ENCODE data around the gene HAGHL. TPM values are rescaled to one million over a fixed set of nuclear protein-coding genes. Genes with fewer than 3 reads are reported as not detected.
"Not testable (repeated sequence)": the region's sequence is repeated elsewhere in the genome, so short reads cannot be mapped to it uniquely, and the experiment has no call there.

Gene HAGHL
- total RNA-seq, 2 donors from 2014 or later = 9.8 to 12.5 TPM

DNA sequence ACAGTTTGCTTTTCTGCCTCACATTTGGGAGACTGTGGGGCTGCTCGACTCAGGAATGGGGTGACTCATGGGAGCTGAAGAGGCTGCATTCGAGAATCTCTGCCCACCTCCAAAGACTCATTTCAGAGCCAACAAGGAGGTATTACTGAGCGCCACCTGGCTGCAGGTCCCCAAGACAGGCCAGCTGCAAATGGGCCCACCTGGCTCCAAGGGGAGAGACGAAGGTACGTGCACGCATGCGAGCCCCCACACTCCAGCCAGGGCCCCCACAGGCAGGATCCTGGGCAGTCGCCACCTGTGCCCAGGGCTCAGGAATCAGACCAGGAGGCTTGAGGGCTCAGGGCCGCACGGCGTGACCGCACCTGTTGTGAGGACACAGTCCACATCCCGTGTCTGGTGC lies 6.0 kb downstream of the HAGHL start:
- peaks cover 4% of the 10 kb centered on the region for H3K36me3 Mint-ChIP-seq (ENCODE audit: low read depth)
- H3K4me3 Mint-ChIP-seq = no peak overlapping the region
- no peak overlapping the region for H3K27ac Mint-ChIP-seq
- H3K9me3 ChIP-seq (ENCODE audit: control insufficient read depth, low read length, poor library complexity, severe bottlenecking) = no peaks in the 10 kb centered on the region
- DNase-seq (no peak), ATAC-seq (no peak)
- H3K27me3 Mint-ChIP-seq = no peaks in the 10 kb centered on the region
- peaks cover 3% of the 10 kb centered on the region for H3K4me1 Mint-ChIP-seq

DNA sequence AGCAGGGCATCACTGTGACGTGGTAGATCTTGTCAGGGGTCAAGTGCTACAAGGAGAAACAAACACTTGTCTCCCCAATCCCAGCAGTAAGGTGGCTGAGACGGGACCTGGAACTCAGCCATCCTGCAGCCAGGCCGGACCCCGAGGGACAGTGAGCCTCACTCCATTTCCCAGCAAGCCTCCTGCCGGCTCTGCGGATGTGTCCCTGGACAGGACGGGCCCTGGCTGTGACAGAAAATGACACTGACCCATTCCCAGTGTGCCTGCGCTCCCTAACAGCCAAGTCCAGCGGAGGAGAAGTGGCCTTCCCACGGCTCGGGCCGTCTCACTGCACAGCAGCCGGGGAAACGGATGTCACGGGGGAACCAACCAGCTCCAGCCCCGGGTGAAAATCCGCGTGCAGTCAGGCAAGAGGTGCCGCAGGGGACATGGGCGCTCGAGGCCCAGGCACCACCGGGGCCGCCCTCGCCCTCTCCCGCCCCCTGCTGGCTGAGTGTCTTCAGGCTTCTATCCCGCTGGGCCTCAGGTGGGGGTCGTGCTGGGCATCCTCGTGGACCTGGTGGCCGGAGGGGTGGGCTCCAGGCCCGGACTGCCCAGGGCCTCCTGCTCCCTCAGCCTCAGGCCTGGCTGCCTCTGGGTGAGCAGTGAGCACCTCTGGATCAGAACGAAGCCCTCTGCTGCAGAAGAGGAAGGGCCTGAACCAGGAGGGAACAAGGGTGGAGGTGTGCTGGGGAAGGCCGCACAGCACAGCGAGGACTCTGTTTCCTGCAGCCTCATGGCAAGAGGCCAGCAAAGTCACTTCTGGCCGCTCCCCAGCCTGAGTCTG lies 6.7 kb downstream of the HAGHL start:
- Mint-ChIP-seq H3K4me3 (no peak overlapping the region), H3K27me3 (no peaks in the 10 kb centered on the region), H3K36me3 (ENCODE audit: low read depth) (peaks cover 4% of the 10 kb centered on the region), H3K4me1 (peaks cover 3% of the 10 kb centered on the region), H3K27ac (no peak overlapping the region)
- ATAC-seq (no peak), DNase-seq (peak in 1 of 3 donors; percentile 14)
- no peaks in the 10 kb centered on the region for H3K9me3 ChIP-seq (ENCODE audit: control insufficient read depth, low read length, poor library complexity, severe bottlenecking)

DNA sequence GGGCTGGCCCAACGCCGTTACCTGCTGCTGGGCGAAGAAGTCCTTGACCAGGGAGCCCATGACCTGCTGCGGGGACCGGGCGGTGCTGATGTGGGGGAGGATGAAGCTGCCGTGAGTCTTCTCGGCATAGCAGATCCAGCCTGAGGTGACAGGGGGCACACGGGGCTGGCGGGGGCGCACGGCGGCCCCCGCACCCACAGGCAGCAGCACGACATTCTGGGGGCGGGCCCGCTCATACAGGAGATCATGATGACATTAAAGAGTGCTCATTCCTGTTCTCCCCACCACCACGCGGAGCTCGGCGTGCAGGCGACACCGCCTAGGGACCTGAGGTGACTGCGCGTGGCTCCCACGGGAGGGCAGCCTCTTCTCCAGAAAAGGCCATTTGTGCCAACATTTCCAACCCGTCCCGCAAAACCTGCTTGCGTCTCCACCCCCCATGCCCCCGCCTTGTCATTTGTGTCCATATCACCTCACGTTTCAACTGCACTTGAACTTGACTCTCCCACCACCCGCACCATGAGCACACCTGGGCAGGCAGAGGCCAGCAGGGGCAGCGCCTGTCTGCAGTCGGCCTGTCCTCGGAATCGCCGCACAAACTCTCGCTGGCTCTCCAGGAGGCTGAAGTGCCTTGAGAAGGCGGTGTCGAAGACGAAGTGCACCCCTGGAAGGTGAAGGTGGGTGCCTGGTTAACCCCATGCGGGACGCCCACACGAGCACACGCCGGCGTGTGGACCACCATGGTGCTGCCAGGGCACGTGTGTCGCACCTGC lies 7.5 kb downstream of the HAGHL start:
- Mint-ChIP-seq H3K27me3 (no peaks in the 10 kb centered on the region), H3K36me3 (ENCODE audit: low read depth) (peaks cover 4% of the 10 kb centered on the region), H3K4me1 (peaks cover 3% of the 10 kb centered on the region), H3K27ac (no peak overlapping the region), H3K4me3 (no peak overlapping the region)
- DNase-seq (no peak), ATAC-seq (no peak)
- no peaks in the 10 kb centered on the region for H3K9me3 ChIP-seq (ENCODE audit: control insufficient read depth, low read length, poor library complexity, severe bottlenecking)

DNA sequence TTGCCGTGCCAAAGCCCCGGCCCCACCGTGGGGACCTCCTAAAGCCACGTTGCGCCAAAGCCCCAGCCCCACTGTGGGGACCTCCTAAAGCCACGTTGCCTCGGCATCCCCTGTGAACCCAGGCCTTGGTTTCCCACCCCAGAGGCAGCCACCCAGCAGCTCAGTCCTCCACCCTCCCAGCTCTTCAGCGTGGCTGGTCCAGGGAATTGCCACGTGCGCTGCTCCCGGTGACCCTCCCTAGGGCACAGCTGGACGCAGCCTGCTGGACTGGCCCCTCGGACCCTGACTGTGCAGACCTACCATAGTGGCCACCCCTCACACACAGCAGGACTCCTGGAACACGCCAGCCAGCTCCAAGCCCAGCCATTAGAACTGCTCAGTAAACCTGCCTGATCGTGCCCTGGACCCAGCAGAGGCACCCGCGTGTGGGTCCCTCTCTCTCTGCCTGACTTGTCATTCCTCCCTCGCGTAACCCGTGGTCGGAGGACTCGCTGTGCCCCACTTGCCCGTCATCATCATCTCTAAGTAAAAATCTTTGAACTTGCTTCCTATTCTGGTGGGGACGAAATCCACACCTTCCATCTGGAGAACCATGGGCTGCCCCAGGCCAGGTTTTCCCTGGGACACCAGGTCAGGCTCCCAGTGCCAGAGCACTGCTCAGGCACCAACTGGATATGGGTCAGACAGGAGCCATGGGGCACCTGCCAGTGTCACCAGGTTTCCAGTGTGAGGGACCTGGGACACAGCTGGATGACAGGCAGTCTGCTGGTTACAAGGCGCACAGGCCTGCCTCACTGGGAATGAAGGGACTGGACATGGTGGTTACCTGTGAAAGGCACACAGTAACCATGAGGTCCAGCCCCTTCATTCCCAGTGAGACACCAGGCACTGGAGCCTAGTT lies 8.3 kb downstream of the HAGHL start:
- no peaks in the 10 kb centered on the region for H3K9me3 ChIP-seq (ENCODE audit: control insufficient read depth, low read length, poor library complexity, severe bottlenecking)
- Mint-ChIP-seq H3K36me3 (ENCODE audit: low read depth) (peaks cover 4% of the 10 kb centered on the region), H3K27ac (no peak overlapping the region), H3K4me1 (peaks cover 6% of the 10 kb centered on the region), H3K27me3 (no peaks in the 10 kb centered on the region), H3K4me3 (no peak overlapping the region)
- DNase-seq = no peak
- ATAC-seq = no peak

DNA sequence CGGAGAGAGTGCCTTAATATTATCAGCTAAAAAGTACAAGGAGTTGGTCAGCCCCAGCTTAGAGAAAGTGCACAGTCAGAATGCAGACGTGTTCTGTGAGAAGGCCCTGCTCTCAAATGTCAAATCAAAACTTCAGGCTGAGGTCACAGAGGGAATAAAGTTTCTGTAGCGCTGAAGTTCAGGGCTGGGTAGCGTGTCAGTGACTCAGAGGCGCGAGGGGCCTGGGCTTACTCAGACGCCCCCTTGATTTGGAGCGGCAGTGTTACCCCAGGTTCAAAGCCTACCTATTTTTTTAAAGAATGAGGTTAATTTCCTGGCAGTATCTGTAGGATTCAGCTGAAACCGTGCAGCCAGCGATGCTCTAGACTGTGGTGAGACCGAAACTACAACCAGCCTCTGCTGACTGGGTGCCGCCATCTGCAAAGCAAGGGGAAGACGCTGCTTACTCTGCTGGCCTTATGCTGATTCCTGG lies 9.1 kb downstream of the HAGHL start:
- Mint-ChIP-seq H3K27me3 (no peaks in the 10 kb centered on the region), H3K4me3 (no peak overlapping the region)
- DNase-seq = no peak

DNA sequence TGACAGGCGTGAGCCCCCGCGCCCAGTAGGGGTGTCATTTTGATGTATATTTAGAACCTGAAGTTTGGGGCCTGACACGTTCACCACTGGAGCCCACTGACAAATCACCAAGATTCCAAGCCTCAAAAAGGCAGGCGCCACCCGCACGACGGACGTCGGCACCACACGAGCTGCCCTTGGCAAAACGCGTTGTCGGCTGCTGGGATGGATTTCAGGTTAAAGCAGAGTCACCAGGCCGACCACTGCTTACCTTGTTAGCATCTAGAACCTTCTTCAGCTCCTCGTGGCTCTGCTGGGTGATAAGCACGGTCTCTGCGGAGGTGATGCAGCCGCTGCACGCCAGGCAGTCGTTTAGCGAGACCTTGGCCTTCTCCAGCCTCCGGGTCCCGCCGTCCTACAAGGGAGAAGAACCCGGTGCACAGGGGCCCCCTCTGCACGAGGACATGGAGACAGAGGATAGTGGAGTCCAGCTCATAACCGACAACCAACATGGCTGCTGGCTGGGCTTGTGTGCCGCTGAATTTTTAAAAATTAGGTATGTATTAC lies 10.1 kb downstream of the HAGHL start:
- DNase-seq = no peak
- Mint-ChIP-seq H3K27me3 (no peaks in the 10 kb centered on the region), H3K36me3 (ENCODE audit: low read depth) (peaks cover 4% of the 10 kb centered on the region)

More for the DNA sequence above, 9.1 kb downstream of the HAGHL start:
- ATAC-seq = no peak
- H3K27ac Mint-ChIP-seq = no peak overlapping the region
- H3K4me1 Mint-ChIP-seq = peaks cover 6% of the 10 kb centered on the region
- peaks cover 4% of the 10 kb centered on the region for H3K36me3 Mint-ChIP-seq (ENCODE audit: low read depth)
- no peaks in the 10 kb centered on the region for H3K9me3 ChIP-seq (ENCODE audit: control insufficient read depth, low read length, poor library complexity, severe bottlenecking)

DNA sequence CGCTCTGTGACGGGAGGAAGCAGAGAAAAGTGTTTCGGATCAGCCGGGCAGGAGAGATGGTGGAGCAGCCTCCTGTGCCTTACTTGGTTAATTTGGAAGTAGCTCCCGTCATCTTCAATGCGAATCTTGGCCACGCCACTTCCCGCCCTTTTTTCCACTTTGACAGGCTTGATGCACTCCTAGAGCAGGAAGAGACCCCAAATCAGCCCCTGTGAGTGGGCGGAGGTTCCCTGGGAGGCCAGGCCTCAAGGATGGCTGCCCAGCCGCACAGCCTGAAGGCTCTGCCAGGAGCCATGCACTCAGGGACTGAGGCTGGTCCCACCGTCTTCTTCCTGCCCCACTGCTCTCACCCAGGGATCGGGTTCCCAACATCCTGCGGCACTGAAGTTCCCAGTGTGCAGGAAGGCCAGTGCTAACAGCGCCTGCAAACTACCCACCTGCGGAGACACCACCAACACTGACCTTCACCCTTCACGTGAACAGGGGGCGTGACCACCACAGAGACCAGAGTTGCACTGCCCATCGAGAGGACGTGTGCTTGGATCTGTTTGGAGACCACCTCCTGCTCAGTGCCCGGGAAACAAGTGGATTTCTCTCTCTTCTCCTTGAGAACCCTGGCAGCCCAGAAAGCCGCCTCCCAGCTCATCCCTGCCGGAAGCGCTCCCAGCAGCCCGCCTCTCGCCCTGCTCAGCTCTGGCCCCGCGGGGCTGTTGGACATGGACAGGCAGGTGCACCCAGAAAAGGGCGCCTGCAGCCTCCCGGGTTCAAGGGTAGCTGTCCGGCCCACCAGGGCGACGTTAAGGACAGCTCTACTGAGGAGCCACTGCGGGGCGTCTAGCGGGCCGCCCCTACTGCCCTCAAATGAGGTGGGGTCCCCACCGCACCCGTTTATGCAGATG lies 12.9 kb downstream of the HAGHL start:
- peaks cover 4% of the 10 kb centered on the region for H3K36me3 Mint-ChIP-seq (ENCODE audit: low read depth)
- H3K4me3 Mint-ChIP-seq = peak overlapping the region; percentile 83
- no peak overlapping the region for H3K27ac Mint-ChIP-seq
- DNase-seq = peak in 1 of 3 donors; percentile 11
- no peaks in the 10 kb centered on the region for H3K27me3 Mint-ChIP-seq
- no peak for ATAC-seq
- H3K9me3 ChIP-seq (ENCODE audit: control insufficient read depth, low read length, poor library complexity, severe bottlenecking) = no peaks in the 10 kb centered on the region
- peaks cover 6% of the 10 kb centered on the region for H3K4me1 Mint-ChIP-seq

More for the DNA sequence above, 10.1 kb downstream of the HAGHL start:
- no peak overlapping the region for H3K27ac Mint-ChIP-seq
- no peaks in the 10 kb centered on the region for H3K9me3 ChIP-seq (ENCODE audit: control insufficient read depth, low read length, poor library complexity, severe bottlenecking)
- peaks cover 6% of the 10 kb centered on the region for H3K4me1 Mint-ChIP-seq
- H3K4me3 Mint-ChIP-seq = no peak overlapping the region
- no peak for ATAC-seq

DNA sequence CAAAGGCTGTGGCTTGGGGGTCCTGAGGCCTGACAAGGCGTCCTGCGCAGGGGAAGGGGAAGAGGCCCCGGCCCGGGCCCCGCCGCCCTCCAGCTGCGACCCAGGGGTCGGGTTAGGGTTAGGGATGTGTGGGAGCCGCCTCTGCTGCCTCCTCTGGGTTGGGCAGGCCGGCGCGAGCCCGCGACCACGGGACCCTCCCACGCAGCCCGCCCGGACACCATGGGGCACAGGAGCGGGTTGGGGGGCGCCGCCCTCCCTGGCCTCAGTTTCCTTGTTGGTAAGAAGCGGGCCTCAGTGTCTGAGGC lies 13.5 kb downstream of the HAGHL start:
- Mint-ChIP-seq H3K4me1 (peaks cover 3% of the 10 kb centered on the region), H3K27ac (no peak overlapping the region), H3K4me3 (peak overlapping the region; percentile 83), H3K36me3 (ENCODE audit: low read depth) (peaks cover under 1% of the 10 kb centered on the region), H3K27me3 (no peaks in the 10 kb centered on the region)
- no peaks in the 10 kb centered on the region for H3K9me3 ChIP-seq (ENCODE audit: control insufficient read depth, low read length, poor library complexity, severe bottlenecking)
- DNase-seq = no peak
- peak; percentile 10 for ATAC-seq

DNA sequence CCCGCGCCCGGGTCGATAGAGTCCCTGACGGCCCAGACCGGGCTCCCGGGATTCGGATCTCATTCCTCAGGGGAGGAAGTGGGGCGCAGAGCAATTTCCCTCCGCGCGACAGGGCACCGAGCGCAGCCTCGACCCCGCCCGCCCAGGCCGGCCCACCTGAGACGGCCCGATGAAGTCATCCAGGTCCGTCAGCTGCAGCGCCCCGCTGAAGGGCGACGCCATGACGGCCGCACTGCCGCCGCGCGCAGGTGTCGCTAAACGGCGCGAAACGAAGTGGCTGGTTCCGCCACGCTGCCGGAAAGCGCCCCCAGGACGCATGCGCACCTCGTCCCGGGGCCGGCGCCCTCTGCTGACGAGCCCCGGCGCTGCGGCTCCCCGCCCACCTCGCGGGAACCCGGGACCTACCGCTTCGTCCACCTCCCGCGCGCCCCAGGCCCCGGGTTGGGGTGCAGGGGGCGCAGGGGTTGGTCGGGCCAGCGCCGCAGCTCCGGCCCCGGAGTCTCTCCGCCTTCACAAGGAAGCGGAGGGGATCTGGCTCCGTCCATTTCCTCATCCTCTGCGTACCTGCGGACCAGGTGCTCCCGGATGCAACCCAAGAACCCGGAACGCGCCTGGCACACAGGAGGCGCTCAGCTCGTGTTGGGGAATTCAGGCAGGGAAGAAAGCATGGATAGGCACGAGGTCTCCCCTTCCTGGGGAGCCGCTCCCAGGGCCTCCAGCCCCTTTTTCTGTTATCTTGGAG lies 14.0 kb downstream of the HAGHL start, which contains the start of gene CIAO3:
TSS of gene CIAO3 (minus strand) at position 234 of the 742 bp plus-strand sequence. CDS start at position 222, 12 bp downstream.
- Mint-ChIP-seq H3K27ac (peak within 1 kb of the TSS; percentile 56), H3K36me3 (ENCODE audit: low read depth) (no peaks in the 10 kb centered on the region), H3K4me1 (peaks cover 2% of the 10 kb centered on the region), H3K4me3 (peak within 1 kb of the TSS; percentile 83), H3K27me3 (no peaks in the 10 kb centered on the region)
- ATAC-seq (peak; percentile 90), DNase-seq (peak; percentile 88 to 94 (median 89))
- H3K9me3 ChIP-seq (ENCODE audit: control insufficient read depth, low read length, poor library complexity, severe bottlenecking) = no peaks in the 10 kb centered on the region

DNA sequence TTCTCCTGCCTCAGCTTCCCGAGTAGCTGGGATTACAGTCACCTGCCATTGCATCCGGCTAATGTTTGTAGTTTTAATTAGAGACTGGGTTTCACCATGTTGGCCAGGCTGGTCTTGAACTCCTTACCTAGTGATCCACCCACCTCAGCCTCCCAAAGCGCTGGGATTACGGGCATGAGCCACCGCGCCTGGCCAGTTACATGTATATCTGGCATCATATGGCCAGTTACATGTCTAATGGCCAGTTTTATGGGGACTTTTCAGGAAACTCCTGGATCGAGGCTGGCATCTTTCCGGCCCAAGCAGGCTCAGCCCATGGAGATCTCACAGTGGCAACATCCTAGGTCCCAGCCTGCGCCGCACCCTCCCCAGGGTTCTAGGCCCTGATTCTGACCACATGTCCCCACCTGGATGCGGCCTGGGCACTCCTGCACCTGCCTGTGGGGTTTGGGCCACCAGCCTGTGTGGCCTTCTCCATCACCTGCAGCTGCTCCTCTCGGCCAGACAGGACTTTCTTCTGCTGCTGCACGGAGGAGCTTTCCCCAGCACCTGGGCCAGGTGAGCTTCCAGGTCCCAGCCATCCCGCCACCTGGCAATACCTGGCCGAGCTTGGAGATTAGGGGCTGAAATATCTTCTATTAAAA lies 15.2 kb downstream of the HAGHL start:
- Mint-ChIP-seq H3K27me3 (no peaks in the 10 kb centered on the region), H3K27ac (peak overlapping the region; percentile 56), H3K4me3 (peak overlapping the region; percentile 83), H3K36me3 (ENCODE audit: low read depth) (no peaks in the 10 kb centered on the region), H3K4me1 (peaks cover 2% of the 10 kb centered on the region)
- ATAC-seq = no peak
- no peak for DNase-seq
- no peaks in the 10 kb centered on the region for H3K9me3 ChIP-seq (ENCODE audit: control insufficient read depth, low read length, poor library complexity, severe bottlenecking)

DNA sequence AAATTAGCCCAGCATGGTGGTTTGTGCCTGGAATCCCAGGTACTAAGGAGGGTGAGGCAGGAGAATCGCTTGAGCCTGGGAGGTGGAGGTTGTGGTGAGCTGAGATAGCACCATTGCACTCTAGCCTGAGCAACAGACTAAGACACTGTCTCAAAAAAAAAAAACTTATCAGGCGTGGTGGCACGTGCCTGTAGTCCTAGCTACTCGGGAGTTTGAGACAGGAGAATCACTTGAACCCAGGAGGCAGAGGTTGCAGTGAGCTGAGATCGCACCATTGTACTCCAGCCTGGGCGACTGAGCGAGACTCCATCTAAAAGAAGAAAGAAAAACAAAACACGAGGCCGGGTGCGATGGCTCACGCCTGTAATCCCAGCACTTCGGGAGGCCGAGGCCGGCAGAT lies 16.0 kb downstream of the HAGHL start:
- not testable (repeated sequence) for H3K4me1 Mint-ChIP-seq; H3K36me3 Mint-ChIP-seq (ENCODE audit: low read depth); H3K9me3 ChIP-seq (ENCODE audit: control insufficient read depth, low read length, poor library complexity, severe bottlenecking); ATAC-seq; H3K27me3 Mint-ChIP-seq; H3K27ac Mint-ChIP-seq; H3K4me3 Mint-ChIP-seq; DNase-seq

All from T-helper 17 cell (primary cell).